Neural cell (in vitro differentiated cells): ENCODE data around the gene BRD2. TPM values are rescaled to one million over a fixed set of nuclear protein-coding genes. Genes with fewer than 3 reads are reported as not detected.
A peak's percentile ranks its signal among the peaks of the same experiment; 100 is the strongest.

Experiments used
- H2AFZ ChIP-seq: fragments of 200-600, 300-800 bp; sonication (generic), shearing (Covaris generic); 2 replicates; pipeline ENCODE4 v1.6.0; 2014; ENCODE audit warnings: low read depth, mild to moderate bottlenecking, antibody characterized with exemption, low read length, moderate library complexity
- H3F3A ChIP-seq: fragments of 200-600 bp; shearing (Covaris generic); 2 replicates; pipeline ENCODE4 v1.6.1; 2016; ENCODE audit warnings: mild to moderate bottlenecking, moderate library complexity, mixed read lengths, antibody characterized with exemption, low read length; ENCODE audit not compliant: insufficient read depth, poor library complexity, severe bottlenecking
- H3K27ac ChIP-seq: fragments of 200-600, 300-800 bp; sonication (generic), shearing (Covaris generic); 2 replicates; pipeline ENCODE4 v1.5.1; 2014; ENCODE audit warnings: mild to moderate bottlenecking, low read length, moderate library complexity
- H3K27me3 ChIP-seq: fragments of 300-800, 200-600 bp; sonication (generic), shearing (Covaris generic); 2 replicates; pipeline ENCODE4 v1.6.0; 2014; ENCODE audit warnings: mild to moderate bottlenecking, low read depth, low read length, moderate library complexity; ENCODE audit not compliant: insufficient read depth
- H3K36me3 ChIP-seq: fragments of 300-800, 200-600 bp; sonication (generic), shearing (Covaris generic); 2 replicates; pipeline ENCODE4 v1.5.1; 2014; ENCODE audit warnings: mild to moderate bottlenecking, antibody characterized with exemption, low read length, moderate library complexity; ENCODE audit not compliant: insufficient read depth
- H3K4me2 ChIP-seq: fragments of 300-800, 200-600 bp; sonication (generic), shearing (Covaris generic); 2 replicates; pipeline ENCODE4 v1.6.0; 2014; ENCODE audit warnings: mild to moderate bottlenecking, low read length
- H3K4me3 ChIP-seq: fragments of 300-800, 200-600 bp; sonication (generic), shearing (Covaris generic); 2 replicates; pipeline ENCODE4 v1.5.1; 2014; ENCODE audit warnings: mild to moderate bottlenecking, low read length, moderate library complexity
- H3K79me2 ChIP-seq: fragments of 200-600 bp; shearing (Covaris generic); replicated peaks from 2 replicates; pipeline ENCODE4 v1.6.0; 2014; ENCODE audit warnings: mild to moderate bottlenecking, low read length, moderate library complexity; ENCODE audit not compliant: insufficient read depth
- H3K9ac ChIP-seq: fragments of 300-800, 200-600 bp; sonication (generic), shearing (Covaris generic); 2 replicates; pipeline ENCODE4 v1.6.1; 2016; ENCODE audit warnings: mild to moderate bottlenecking, low read length, mixed read lengths
- H3K9me2 ChIP-seq: fragments of 200-600 bp; shearing (Covaris generic); 2 replicates; pipeline ENCODE4 v1.6.1; 2016; ENCODE audit warnings: mild to moderate bottlenecking, low read length, mixed read lengths; ENCODE audit not compliant: insufficient read depth
- H3K9me3 ChIP-seq: fragments of 200-600, 300-800 bp; sonication (generic), shearing (Covaris generic); 2 replicates; pipeline ENCODE4 v1.6.1; 2016; ENCODE audit warnings: mild to moderate bottlenecking, mixed run types, low read length, moderate library complexity, mixed read lengths
- H4K20me1 ChIP-seq: fragments of 200-600 bp; shearing (Covaris generic); 2 replicates; pipeline ENCODE4 v1.6.1; 2016; ENCODE audit warnings: mild to moderate bottlenecking, mixed run types; ENCODE audit not compliant: insufficient read depth
- CTCF ChIP-seq: fragments of 450-650 bp; IDR thresholded peaks from 2 replicates; pipeline ENCODE4 v1.5.1; 2014; ENCODE audit warnings: antibody characterized with exemption, mild to moderate bottlenecking, moderate library complexity; ENCODE audit not compliant: poor library complexity, severe bottlenecking
- EP300 ChIP-seq: fragments of 450-650 bp; conservative IDR thresholded peaks from 2 replicates; pipeline ENCODE4 v1.6.1; 2014; ENCODE audit warnings: antibody characterized with exemption, mild to moderate bottlenecking, moderate library complexity; ENCODE audit not compliant: poor library complexity, severe bottlenecking
- EZH2 ChIP-seq: fragments of 200-600, 300-800 bp; shearing (Covaris generic), sonication (generic); IDR thresholded peaks from 2 replicates; pipeline ENCODE4 v1.6.1; 2014; ENCODE audit warnings: antibody characterized with exemption, low read length, borderline replicate concordance, mild to moderate bottlenecking; ENCODE audit not compliant: insufficient read depth, poor library complexity, severe bottlenecking
- MXI1 ChIP-seq: fragments of 450-650 bp; conservative IDR thresholded peaks from 2 replicates; pipeline ENCODE4 v1.6.1; 2014; ENCODE audit warnings: antibody characterized with exemption, mild to moderate bottlenecking; ENCODE audit not compliant: poor library complexity, severe bottlenecking
- POLR2AphosphoS5 ChIP-seq: IDR thresholded peaks from 2 replicates; pipeline ENCODE4 v1.6.1; 2012
- RAD21 ChIP-seq: fragments of 450-650 bp; conservative IDR thresholded peaks from 2 replicates; pipeline ENCODE4 v1.6.1; 2014; ENCODE audit warnings: antibody characterized with exemption, mild to moderate bottlenecking, moderate library complexity
- REST ChIP-seq: IDR thresholded peaks from 2 replicates; pipeline ENCODE4 v1.6.1; 2012; ENCODE audit warnings: borderline replicate concordance
- SMC3 ChIP-seq: fragments of 450-650 bp; conservative IDR thresholded peaks from 2 replicates; pipeline ENCODE4 v1.6.1; 2014; ENCODE audit warnings: antibody characterized with exemption, mild to moderate bottlenecking, moderate library complexity; ENCODE audit not compliant: poor library complexity
- TAF1 ChIP-seq: IDR thresholded peaks from 2 replicates; pipeline ENCODE4 v1.6.1; 2012; ENCODE audit warnings: low read depth
- polyA plus RNA-seq: library from polyadenylated mRNA; depleted of rRNA; stranded (reverse); fragments of >200 nt; gene quantifications from 2 replicates; pipeline ENCODE4 v1.2.3, GENCODE V29; 2014

Gene BRD2
- polyA plus RNA-seq, 1 donor from 2014 or later: 107 TPM

DNA sequence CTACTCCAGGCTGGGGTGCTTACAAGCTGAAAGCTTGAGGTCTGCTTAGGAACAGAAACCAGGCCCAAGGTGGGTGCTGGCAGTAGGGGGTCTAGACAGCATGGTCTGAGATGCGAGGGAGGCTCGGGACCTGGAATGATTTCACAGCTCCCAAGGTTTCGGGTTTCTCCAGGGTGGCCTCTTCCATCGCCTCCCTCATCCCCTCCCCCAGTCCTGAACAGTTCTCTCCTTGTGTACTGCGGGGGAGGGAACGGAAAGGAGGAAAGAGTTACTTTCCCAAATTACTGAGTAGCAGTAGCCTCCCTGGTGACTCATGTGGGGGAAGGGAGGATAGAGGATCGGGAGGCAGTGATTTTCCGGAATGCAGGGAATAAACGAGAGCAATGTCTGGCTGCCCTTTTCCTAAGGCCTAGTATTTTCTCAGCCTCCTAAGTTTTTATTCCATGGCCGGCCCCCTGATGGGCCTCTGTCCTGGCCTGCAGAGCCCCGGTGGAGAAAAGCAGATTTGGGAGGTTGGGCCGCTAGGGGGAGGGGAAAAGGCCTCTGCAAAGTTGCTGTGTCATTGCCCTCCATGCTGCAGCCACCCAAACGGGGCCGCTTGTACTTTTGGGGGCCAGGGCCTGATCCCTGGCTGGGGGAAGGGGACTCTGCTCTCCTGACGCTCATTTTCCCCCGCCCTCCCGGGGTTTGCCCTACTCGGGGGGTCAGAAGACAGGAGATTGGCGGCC is 1.5 kb downstream of the BRD2 start:
- Histone ChIP-seq H3K4me2 (peak overlapping the region; percentile 93), H3K4me3 (peak overlapping the region; percentile 84), H3K9me3 (no peaks in the 10 kb centered on the region), H3K9me2 (no peaks in the 10 kb centered on the region), H3K79me2 (peaks cover 70% of the 10 kb centered on the region), H3F3A (peaks cover 13% of the 10 kb centered on the region), H3K27me3 (no peaks in the 10 kb centered on the region), H3K27ac (peak overlapping the region; percentile 100), H3K36me3 (peaks cover 4% of the 10 kb centered on the region), H3K9ac (peak overlapping the region; percentile 100), H4K20me1 (peaks cover 28% of the 10 kb centered on the region), H2AFZ (no peak overlapping the region)
- TF ChIP-seq TAF1 (peak; percentile 27), MXI1 (peak; percentile 84), EP300 (no peak)

GRCh38 chr6:32970413-32971241 is 2.2 kb downstream of the BRD2 start:
- Histone ChIP-seq H3K27me3 (no peaks in the 10 kb centered on the region), H3K36me3 (peaks cover 6% of the 10 kb centered on the region), H3K79me2 (peaks cover 72% of the 10 kb centered on the region), H2AFZ (no peak overlapping the region), H3K9ac (peak overlapping the region; percentile 100), H3K27ac (peak overlapping the region; percentile 100), H3K9me3 (no peaks in the 10 kb centered on the region), H4K20me1 (peaks cover 35% of the 10 kb centered on the region), H3K9me2 (no peaks in the 10 kb centered on the region), H3K4me3 (peak overlapping the region; percentile 84), H3K4me2 (peak overlapping the region; percentile 96), H3F3A (peaks cover 13% of the 10 kb centered on the region)
- TF ChIP-seq EZH2: no peak
- TF ChIP-seq POLR2AphosphoS5: peak; percentile 74

DNA sequence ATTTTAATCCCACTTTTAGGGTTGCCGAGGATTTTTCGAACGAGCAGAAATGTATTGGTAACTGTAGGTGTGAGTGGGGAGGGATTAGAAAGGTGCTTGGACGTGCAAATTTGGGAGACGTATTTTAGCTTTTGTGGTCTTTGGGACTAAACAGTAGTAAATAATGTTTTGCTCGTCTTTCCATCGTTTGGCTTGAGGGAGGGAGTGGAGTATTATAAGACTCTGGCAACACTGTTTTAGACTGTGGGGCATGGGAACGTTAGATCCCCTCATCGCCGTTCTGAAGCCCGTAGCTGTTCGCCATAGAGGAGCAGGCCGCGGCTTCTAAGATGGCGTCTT is 2.8 kb downstream of the BRD2 start:
- Histone ChIP-seq H3K27me3 (no peaks in the 10 kb centered on the region), H3F3A (peaks cover 17% of the 10 kb centered on the region), H3K4me2 (peak overlapping the region; percentile 96), H2AFZ (no peak overlapping the region), H3K79me2 (peaks cover 73% of the 10 kb centered on the region), H3K27ac (peak overlapping the region; percentile 100), H4K20me1 (peaks cover 41% of the 10 kb centered on the region), H3K9me2 (no peaks in the 10 kb centered on the region), H3K36me3 (peaks cover 6% of the 10 kb centered on the region), H3K4me3 (peak overlapping the region; percentile 84), H3K9ac (peak overlapping the region; percentile 100), H3K9me3 (no peaks in the 10 kb centered on the region)
- TF ChIP-seq MXI1: no peak
- TF ChIP-seq RAD21: no peak
- TF ChIP-seq TAF1: peak; percentile 86
- no peak for TF ChIP-seq SMC3
- no peak for TF ChIP-seq CTCF
- TF ChIP-seq REST: peak; percentile 97
- no peak for TF ChIP-seq EP300
